Ovary (tissue), 3 donors: ENCODE data around the gene SYT3.

Source experiments
- EP300 ChIP-seq: sonication (generic); formaldehyde crosslinking; IDR thresholded peaks from one replicate; pipeline ENCODE4 v1.6.1; 2017; ENCODE audit warnings: antibody characterized with exemption
- POLR2A ChIP-seq: fragments of 450-650 bp; IDR thresholded peaks from one replicate; pipeline ENCODE4 v1.6.1; 2017; ENCODE audit warnings: antibody characterized with exemption, mild to moderate bottlenecking, moderate library complexity
- TF ChIP-seq, protein P1 (sequence below), 3 donors: fragments of 450-650 bp in 2 of 3; fragments of 200-600 bp in 1 of 3; IDR thresholded peaks; one replicate each; pipeline versions ENCODE4 v1.5.1 to v1.8.0; 2016 to 2022; ENCODE audit warnings: antibody characterized with exemption in 3 of 3, mild to moderate bottlenecking in 1 of 3
- donor health status: DM: no; HTN: no; CAD: no.

DNA sequence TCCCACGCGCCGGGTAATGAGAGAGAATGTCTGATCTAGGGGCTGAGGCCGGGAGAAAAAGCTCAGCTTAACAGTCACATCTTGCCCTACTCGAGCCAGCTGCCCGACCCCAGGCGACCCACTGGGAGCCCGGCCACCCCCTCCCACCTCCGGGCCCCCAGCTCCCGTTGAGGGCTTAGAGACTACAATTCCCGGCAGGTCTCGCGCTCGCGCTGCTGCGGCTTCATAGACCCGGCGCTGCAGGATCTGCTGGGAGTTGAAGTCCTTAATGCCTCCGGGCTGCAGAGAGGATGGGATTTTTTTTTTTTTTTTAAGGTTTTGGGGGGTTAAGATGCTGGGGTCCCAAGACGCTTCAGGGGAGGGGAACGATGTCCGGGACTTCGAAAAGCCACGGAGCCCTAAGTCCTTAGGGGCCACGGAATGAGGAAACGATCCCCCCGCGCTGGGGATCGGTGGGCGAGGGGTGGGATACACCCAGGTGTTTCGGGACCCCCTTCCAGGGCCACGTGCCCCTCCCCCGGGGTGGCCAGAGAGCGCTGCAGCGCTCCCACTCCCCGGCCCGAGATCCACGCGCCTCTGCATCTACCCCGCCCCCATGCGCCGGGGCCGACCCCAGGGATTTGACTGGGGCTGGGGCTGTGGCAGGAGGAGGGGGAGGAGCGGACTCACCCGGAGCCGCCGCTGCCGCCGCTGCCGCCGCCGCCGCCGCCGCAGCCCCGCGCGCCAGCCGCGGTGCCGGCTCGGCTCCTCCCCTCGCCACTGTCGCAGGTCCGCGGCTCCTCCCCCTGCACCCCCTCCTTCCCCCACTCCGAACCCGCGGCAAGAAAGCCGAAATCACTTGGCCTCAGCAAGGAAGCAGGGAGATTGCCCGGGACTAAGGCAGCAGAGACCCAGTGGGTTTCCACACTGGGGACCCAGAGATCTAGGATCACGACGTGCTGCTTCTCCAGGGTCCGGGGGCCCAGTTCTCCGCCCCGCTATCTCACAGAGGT lies at the start of gene SYT3:
- TF ChIP-seq, protein P1, sequence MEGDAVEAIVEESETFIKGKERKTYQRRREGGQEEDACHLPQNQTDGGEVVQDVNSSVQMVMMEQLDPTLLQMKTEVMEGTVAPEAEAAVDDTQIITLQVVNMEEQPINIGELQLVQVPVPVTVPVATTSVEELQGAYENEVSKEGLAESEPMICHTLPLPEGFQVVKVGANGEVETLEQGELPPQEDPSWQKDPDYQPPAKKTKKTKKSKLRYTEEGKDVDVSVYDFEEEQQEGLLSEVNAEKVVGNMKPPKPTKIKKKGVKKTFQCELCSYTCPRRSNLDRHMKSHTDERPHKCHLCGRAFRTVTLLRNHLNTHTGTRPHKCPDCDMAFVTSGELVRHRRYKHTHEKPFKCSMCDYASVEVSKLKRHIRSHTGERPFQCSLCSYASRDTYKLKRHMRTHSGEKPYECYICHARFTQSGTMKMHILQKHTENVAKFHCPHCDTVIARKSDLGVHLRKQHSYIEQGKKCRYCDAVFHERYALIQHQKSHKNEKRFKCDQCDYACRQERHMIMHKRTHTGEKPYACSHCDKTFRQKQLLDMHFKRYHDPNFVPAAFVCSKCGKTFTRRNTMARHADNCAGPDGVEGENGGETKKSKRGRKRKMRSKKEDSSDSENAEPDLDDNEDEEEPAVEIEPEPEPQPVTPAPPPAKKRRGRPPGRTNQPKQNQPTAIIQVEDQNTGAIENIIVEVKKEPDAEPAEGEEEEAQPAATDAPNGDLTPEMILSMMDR (IDR thresholded peaks at IDR 0.05): no peak
- TF ChIP-seq POLR2A: no peak
- TF ChIP-seq EP300: no peak
